K562 (cell line): ENCODE data around the gene DIAPH3. TPM values are rescaled to one million over a fixed set of nuclear protein-coding genes. Genes with fewer than 3 reads are reported as not detected.

ENCODE experiments used
- ATAC-seq: fragments of 200-7000 bp; cut with Tn5 transposase; 3 replicates; pipeline ENCODE4 v1.9.1; 2020; ENCODE audit warnings: moderate library complexity
- BruUV-seq: library from RNA; stranded (reverse); fragments of 400-500 nt; replicated peaks from 2 replicates; lab custom pipeline; 2021; lab: Mats Ljungman, UMichigan
- CTCF ChIA-PET: fragments of 300-600 bp; formaldehyde crosslinking; extraction: SDS; loops from one replicate; lab custom pipeline; 2021; ENCODE audit warnings: low intra/inter-chr PET ratio; lab: Yijun Ruan, JAX
- POLR2A ChIA-PET: fragments of 300-600, 350-650 bp; sonication (Branson Sonifier 250); formaldehyde crosslinking; extraction: SDS; loops from one replicate; lab custom pipeline; 2021; ENCODE audit warnings: antibody characterized with exemption, inconsistent platforms; lab: Yijun Ruan, JAX
- DNase-seq, 4 experiments: peaks; one replicate each; pipeline versions ENCODE4 v3.0.0 to v3.0.0-alpha.2; 2011 to 2018; ENCODE audit warnings: low spot score in 3 of 4, mixed read lengths in 3 of 4; ENCODE audit errors: extremely low read depth in 1 of 4
- FAIRE-seq: peaks from 2 replicates; lab custom pipeline; 2011; peaks lifted over from hg19 to GRCh38; lab: Jason Lieb, UNC
- H2AFZ ChIP-seq: 2 replicates; pipeline ENCODE4 v1.6.0; 2011; ENCODE audit warnings: low read depth, low read length, control low read depth, inconsistent platforms
- H3K27ac ChIP-seq: fragments of 200-600 bp; 3 replicates; pipeline ENCODE4 v1.8.0; 2011; ENCODE audit warnings: low read depth, mild to moderate bottlenecking, control low read depth, inconsistent platforms, low read length, moderate library complexity, mixed read lengths; ENCODE audit errors: extremely low read depth
- H3K27me3 ChIP-seq, 2 experiments: fragments of 300-600 bp in 1 of 2; 2 replicates in 1 of 2; 3 replicates in 1 of 2; pipeline versions ENCODE4 v1.6.0 to v1.8.0; 2011; ENCODE audit warnings: inconsistent platforms in 2 of 2, low read length in 2 of 2, mild to moderate bottlenecking in 1 of 2, mixed read lengths in 1 of 2, moderate library complexity in 1 of 2; ENCODE audit not compliant: control insufficient read depth in 2 of 2, insufficient read depth in 2 of 2
- H3K36me3 ChIP-seq: fragments of 300-600 bp; 3 replicates; pipeline ENCODE4 v1.8.0; 2011; ENCODE audit warnings: mild to moderate bottlenecking, low read length, inconsistent platforms; ENCODE audit not compliant: control insufficient read depth, insufficient read depth
- H3K4me1 ChIP-seq, 2 experiments: fragments of 200-600 bp in 1 of 2; replicated peaks in 1 of 2; 2 replicates in 1 of 2; 3 replicates in 1 of 2; pipeline versions ENCODE4 v1.5.1 to v1.8.0; 2011; ENCODE audit warnings: inconsistent platforms in 2 of 2, low read length in 2 of 2, mild to moderate bottlenecking in 1 of 2, mixed read lengths in 1 of 2, moderate library complexity in 1 of 2; ENCODE audit not compliant: control insufficient read depth in 2 of 2, insufficient read depth in 2 of 2
- H3K4me2 ChIP-seq: 2 replicates; pipeline ENCODE4 v1.6.1; 2011; ENCODE audit warnings: low read length, control low read depth, inconsistent platforms, mixed read lengths; ENCODE audit not compliant: insufficient read depth
- H3K4me3 ChIP-seq: fragments of 200-600 bp; sonication (generic), shearing (Covaris generic); 2 replicates; pipeline ENCODE4 v1.5.1; 2016; ENCODE audit warnings: control low read depth, inconsistent platforms
- H3K79me2 ChIP-seq: fragments of 200-600 bp; 3 replicates; pipeline ENCODE4 v1.8.0; 2011; ENCODE audit warnings: low read length, inconsistent platforms; ENCODE audit not compliant: control insufficient read depth, insufficient read depth
- H3K9ac ChIP-seq, 2 experiments: 2 replicates each; pipeline versions ENCODE4 v1.6.0 to v1.6.1; 2011; ENCODE audit warnings: low read depth in 2 of 2, low read length in 2 of 2, control low read depth in 1 of 2, inconsistent platforms in 1 of 2, mild to moderate bottlenecking in 1 of 2, mixed read lengths in 1 of 2; ENCODE audit not compliant: insufficient read depth in 1 of 2
- H3K9me1 ChIP-seq: one replicate; pipeline ENCODE4 v1.6.0; 2011; ENCODE audit warnings: inconsistent platforms, mild to moderate bottlenecking, low read length, moderate library complexity; ENCODE audit not compliant: control insufficient read depth, insufficient read depth
- H3K9me3 ChIP-seq: replicated peaks from 2 replicates; pipeline ENCODE4 v1.5.1; 2011; ENCODE audit warnings: low read depth, low read length, inconsistent platforms; ENCODE audit not compliant: control insufficient read depth, insufficient read depth
- H4K20me1 ChIP-seq: replicated peaks from 2 replicates; pipeline ENCODE4 v1.6.1; 2011; ENCODE audit warnings: low read length, inconsistent platforms, mixed read lengths; ENCODE audit not compliant: control insufficient read depth, insufficient read depth
- AFF1 ChIP-seq, 2 experiments: fragments of 450-650 bp; IDR thresholded peaks; 2 replicates each; pipeline ENCODE4 v1.6.1; 2018; ENCODE audit warnings: mild to moderate bottlenecking in 2 of 2, low read depth in 1 of 2; ENCODE audit not compliant: partially characterized antibody in 2 of 2
- CREB1 ChIP-seq, 2 experiments: sonication (generic) in 1 of 2; formaldehyde crosslinking in 1 of 2; IDR thresholded peaks; 2 replicates each; pipeline versions ENCODE4 v1.6.1 to v1.8.0; 2012 to 2022; ENCODE audit warnings: inconsistent platforms in 1 of 2, mild to moderate bottlenecking in 1 of 2, missing genetic modification reagents in 1 of 2, moderate library complexity in 1 of 2
- ETV5 ChIP-seq: sonication (generic); formaldehyde crosslinking; IDR thresholded peaks from 2 replicates; pipeline ENCODE4 v1.4.0; 2020; ENCODE audit warnings: low read depth, mild to moderate bottlenecking, missing genetic modification reagents
- GABPB2 ChIP-seq: fragments of 250-450 bp; sonication (Bioruptor Pico); conservative IDR thresholded peaks from 2 replicates; pipeline ENCODE4 v1.5.1; 2021; ENCODE audit warnings: mild to moderate bottlenecking
- GTF2B ChIP-seq: IDR thresholded peaks from 2 replicates; pipeline ENCODE4 v1.6.1; 2011; ENCODE audit not compliant: insufficient read length; ENCODE audit errors: extremely low read depth
- HDAC6 ChIP-seq: IDR thresholded peaks from 2 replicates; pipeline ENCODE4 v1.6.1; 2012; ENCODE audit warnings: low read depth, mild to moderate bottlenecking, control low read depth, inconsistent platforms, low read length, moderate library complexity
- MYNN ChIP-seq, 2 experiments: sonication (generic); formaldehyde crosslinking in 1 of 2; IDR thresholded peaks; 2 replicates each; pipeline versions ENCODE4 v1.5.0 to v1.6.1; 2016 to 2020; ENCODE audit warnings: antibody characterized with exemption in 1 of 2, missing genetic modification reagents in 1 of 2
- PHTF2 ChIP-seq: fragments of 250-450 bp; sonication (Bioruptor Pico); IDR thresholded peaks from 2 replicates; pipeline ENCODE4 v1.5.0; 2021; ENCODE audit warnings: mild to moderate bottlenecking
- SMAD2 ChIP-seq: fragments of 150-350 bp; IDR thresholded peaks from 2 replicates; pipeline ENCODE4 v1.6.1; 2014; ENCODE audit warnings: low read depth, mild to moderate bottlenecking, low read length
- SNIP1 ChIP-seq: fragments of 450-650 bp; IDR thresholded peaks from 2 replicates; pipeline ENCODE4 v1.7.1; 2017; ENCODE audit warnings: low read depth, mild to moderate bottlenecking
- SPI1 ChIP-seq: IDR thresholded peaks from 2 replicates; pipeline ENCODE4 v1.6.1; 2011; ENCODE audit warnings: low read depth, low read length, control low read depth, borderline replicate concordance
- SRSF7 ChIP-seq: fragments of 200-400 bp; formaldehyde crosslinking; optimal IDR thresholded peaks from 2 replicates; pipeline ENCODE3; 2017; ENCODE audit warnings: mild to moderate bottlenecking, low read depth, low read length
- TARDBP ChIP-seq: fragments of 450-650 bp; IDR thresholded peaks from 2 replicates; pipeline ENCODE4 v1.6.1; 2016
- YBX1 ChIP-seq: fragments of 450-650 bp; IDR thresholded peaks from 2 replicates; pipeline ENCODE4 v1.7.1; 2016; ENCODE audit warnings: mild to moderate bottlenecking
- ZNF239 ChIP-seq: fragments of 250-450 bp; sonication (Bioruptor Pico); IDR thresholded peaks from 2 replicates; pipeline ENCODE4 v1.4.0; 2020; ENCODE audit warnings: mild to moderate bottlenecking
- ZNF696 ChIP-seq: fragments of 250-450 bp; sonication (Bioruptor Pico); conservative IDR thresholded peaks from 2 replicates; pipeline ENCODE4 v1.4.0; 2020; ENCODE audit warnings: mild to moderate bottlenecking, moderate library complexity
- ZSCAN32 ChIP-seq: fragments of 450-650 bp; formaldehyde crosslinking; IDR thresholded peaks from 2 replicates; pipeline ENCODE4 v1.4.0; 2020; ENCODE audit warnings: mild to moderate bottlenecking, moderate library complexity
- WGBS: fragments of 100-300 bp; shearing (Covaris generic); methylation state at CpG from one replicate; pipeline ENCODE4 v1.1.6; 2016; ENCODE audit warnings: low coverage, mixed read lengths; ENCODE audit not compliant: insufficient coverage; ENCODE audit errors: missing lambda C conversion rate; 5-methylcytosine and 5-hydroxymethylcytosine counted together
- in situ Hi-C: fragments of 300-500 bp; cut with MboI; formaldehyde crosslinking; loops from 4 replicates; pipeline ENCODE4 v1.15.0; 2018; ENCODE audit warnings: inconsistent platforms, mixed read lengths
- intact Hi-C: fragments of 100-400 bp; cut with micrococcal nuclease; formaldehyde crosslinking; loops from 2 replicates; pipeline ENCODE4 v1.14.2; 2022
- polyA plus RNA-seq, 8 experiments: library from polyadenylated mRNA; depleted of rRNA in 4 of 8; stranded (reverse) in 5 of 8; unstranded in 3 of 8; fragments of >200 nt; fragmentation: Nextera tagmentation in 2 of 8; fragmentation: Illumina TruSeq in 1 of 8; extraction: Ambion mirVana in 2 of 8; extraction: Trizol in 1 of 8; gene quantifications; 2 replicates each; pipeline versions ENCODE4 v1.2.1 to v1.2.3, GENCODE V29; 2011 to 2014; ENCODE audit warnings: inconsistent platforms in 1 of 8, missing spikeins in 1 of 8
- total RNA-seq, 7 experiments: library from RNA; depleted of rRNA in 6 of 7; stranded (reverse); fragments of >200 nt in 6 of 7; fragmentation: Illumina TruSeq in 2 of 7; extraction: Trizol in 2 of 7; gene quantifications; 2 replicates each; pipeline versions ENCODE4 v1.2.1 to v1.2.3, GENCODE V29; 2011 to 2021; ENCODE audit warnings: low replicate concordance in 1 of 7

DIAPH3 gene
- total and polyA plus RNA-seq, 9 of the 15 experiments (the other 6 are each of a cell fraction or from before 2014, with no cell fraction given) = 9.0 to 18.7 (median 14.7) TPM

DNA sequence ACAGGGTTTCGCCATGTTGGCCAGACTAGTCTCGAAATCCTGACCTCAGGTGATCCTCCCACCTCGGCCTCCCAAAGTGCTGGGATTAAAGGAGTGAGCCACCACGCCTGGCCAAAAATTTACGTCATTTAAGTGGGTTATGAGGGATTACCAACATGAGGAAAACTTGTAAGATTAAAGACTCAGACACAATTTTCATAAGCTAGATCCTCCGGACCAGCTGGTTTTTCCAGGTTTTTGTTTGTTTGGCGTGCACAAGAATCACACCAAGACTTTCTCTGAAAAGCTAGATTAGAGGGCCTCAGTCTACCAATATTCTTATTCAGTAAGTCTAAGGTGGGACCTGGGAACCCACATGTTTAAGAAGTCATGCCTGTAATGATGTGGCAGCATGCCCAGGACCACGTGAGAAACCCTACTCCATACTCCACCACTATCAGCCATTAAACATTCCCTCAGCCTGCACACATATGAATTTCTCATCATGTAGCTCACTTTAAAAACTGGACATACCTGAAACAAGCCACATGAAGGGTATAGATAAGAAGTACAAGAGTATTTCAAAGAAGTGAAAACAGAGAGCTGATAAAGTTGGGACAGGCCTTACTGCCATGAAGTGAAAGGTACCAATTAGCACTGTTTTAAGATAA is 25.7 kb downstream of the DIAPH3 start:
- in situ Hi-C loops = no loop called here
- no peak overlapping the region for H3K9ac ChIP-seq
- intact Hi-C loops = no loop called here
- no peak for TF ChIP-seq ZNF239 (CRISPR knock-in tag)
- TF ChIP-seq ZSCAN32 (CRISPR knock-in tag) = no peak
- TF ChIP-seq PHTF2 = no peak
- no peak for TF ChIP-seq SNIP1
- TF ChIP-seq SMAD2 = no peak
- TF ChIP-seq GABPB2 (CRISPR knock-in tag) = no peak
- TF ChIP-seq AFF1 (IDR thresholded peaks at IDR 0.05; ENCODE audit: low read depth in 1 of 2, partially characterized antibody in 2 of 2) = no peak
- no peak for TF ChIP-seq YBX1
- no peak for TF ChIP-seq TARDBP
- no peak for TF ChIP-seq SPI1
- no peak for TF ChIP-seq HDAC6
- no peak for TF ChIP-seq ZNF696 (CRISPR knock-in tag)
- TF ChIP-seq MYNN (IDR thresholded peaks at IDR 0.05) = no peak
- no peak for TF ChIP-seq MYNN (CRISPR knock-in tag; IDR thresholded peaks at IDR 0.05)
- no peak for TF ChIP-seq ETV5 (CRISPR knock-in tag)
- no peak for TF ChIP-seq SRSF7
- no peak for TF ChIP-seq GTF2B
- no peak for TF ChIP-seq CREB1 (IDR thresholded peaks at IDR 0.05)
- TF ChIP-seq CREB1 (CRISPR knock-in tag; IDR thresholded peaks at IDR 0.05) = no peak
- TF ChIP-seq, all 486 proteins: peak for 0
- Histone ChIP-seq H3K27ac (no peak overlapping the region), H3K4me3 (no peak overlapping the region), H3K9me1 (no peaks in the 10 kb centered on the region), H4K20me1 (no peaks in the 10 kb centered on the region), H3K4me1 (no peaks in the 10 kb centered on the region; a peak in 1 of 5 replicates), H3K27me3 (no peaks in the 10 kb centered on the region), H3K9me3 (no peaks in the 10 kb centered on the region), H3K79me2 (peaks cover 33% of the 10 kb centered on the region), H3K4me2 (no peak overlapping the region), H3K36me3 (no peaks in the 10 kb centered on the region; the same call in 2 of the 3 replicates), H2AFZ (no peak overlapping the region)
- WGBS = 82% methylated on average over 8 of the region's 8 CpGs
- CTCF ChIA-PET = no interaction called here
- FAIRE-seq = no peak
- DNase-seq = peak in 1 of 4 experiments; percentile 12
- ATAC-seq = peak; percentile 36
- BruUV-seq = no TSS peak
- POLR2A ChIA-PET = interaction anchor here (0.7 to 0.9 kb wide), 2 partner anchors 9 to 19 kb away, joined by 3 read pairs; no protein-coding TSS in a partner anchor
